HFFc6 (cell line): Measurements from ENCODE around the gene CTNNBL1. TPM values are rescaled to one million over a fixed set of nuclear protein-coding genes. Genes with fewer than 3 reads are reported as not detected.
A peak's percentile ranks its signal among the peaks of the same experiment; 100 is the strongest.

ENCODE experiments used
- DNase-seq: peaks from one replicate; pipeline ENCODE4 v3.0.0-alpha.2; 2018
- H3K27ac Mint-ChIP-seq: 2 replicates; pipeline ENCODE4 v1.8.0; 2020; ENCODE audit warnings: mild to moderate bottlenecking, mixed read lengths
- H3K27me3 Mint-ChIP-seq: 2 replicates; pipeline ENCODE4 v1.8.0; 2021; ENCODE audit warnings: mild to moderate bottlenecking, moderate library complexity, mixed read lengths; ENCODE audit not compliant: insufficient read depth
- H3K36me3 Mint-ChIP-seq: 2 replicates; pipeline ENCODE4 v1.8.0; 2021; ENCODE audit warnings: low read depth, mixed read lengths
- H3K4me1 Mint-ChIP-seq: 2 replicates; pipeline ENCODE4 v1.8.0; 2020; ENCODE audit warnings: low read depth, mixed read lengths
- H3K4me3 Mint-ChIP-seq: 2 replicates; pipeline ENCODE4 v1.8.0; 2020; ENCODE audit warnings: mild to moderate bottlenecking, moderate library complexity, mixed read lengths
- H3K9me3 Mint-ChIP-seq: 2 replicates; pipeline ENCODE4 v1.8.0; 2020; ENCODE audit warnings: mild to moderate bottlenecking, mixed read lengths
- CTCF ChIP-seq: fragments of 200-600 bp; sonication (generic); IDR thresholded peaks from 2 replicates; pipeline ENCODE4 v1.5.0; 2021; ENCODE audit warnings: antibody characterized with exemption, mild to moderate bottlenecking
- total RNA-seq, 6 experiments: library from RNA; stranded (reverse); fragmentation: NEBNext Ultra II Directional; extraction: Animal tissue kit (Norgen Biotek cat#: 25700); gene quantifications; 2 replicates in 1 of 6; 3 replicates in 5 of 6; pipeline ENCODE4 v1.2.3, GENCODE V29; 2021

Gene CTNNBL1
- total RNA-seq, 6 experiments from 2014 or later = 49.7 to 62.4 (median 59.5) TPM

GRCh38 chr20:37904845-37905373, 211.1 kb downstream of the CTNNBL1 start:
- H3K27ac Mint-ChIP-seq = no peak overlapping the region
- 0 out of 2 replicates have a peak, but pooled peaks cover 3% of the 10 kb centered on the region for H3K36me3 Mint-ChIP-seq
- peaks cover 45% of the 10 kb centered on the region for H3K27me3 Mint-ChIP-seq
- no peak for DNase-seq
- TF ChIP-seq CTCF = no peak
- no peaks in the 10 kb centered on the region; the same call in 1 of the 2 replicates for H3K9me3 Mint-ChIP-seq
- H3K4me1 Mint-ChIP-seq = peaks cover 32% of the 10 kb centered on the region
- no peak overlapping the region for H3K4me3 Mint-ChIP-seq

- peaks cover 45% of the 10 kb centered on the region for H3K27me3 Mint-ChIP-seq
- DNase-seq = no peak
- H3K36me3 Mint-ChIP-seq = 0 out of 2 replicates have a peak, but pooled peaks cover 3% of the 10 kb centered on the region
- no peak overlapping the region for H3K27ac Mint-ChIP-seq
- no peak overlapping the region for H3K4me3 Mint-ChIP-seq
- peaks cover 32% of the 10 kb centered on the region for H3K4me1 Mint-ChIP-seq
- TF ChIP-seq CTCF = no peak
- H3K9me3 Mint-ChIP-seq = no peaks in the 10 kb centered on the region; the same call in 1 of the 2 replicates
Observed at GRCh38 chr20:37905671-37906613, 212.1 kb downstream of the CTNNBL1 start.

GRCh38 chr20:37907330-37907676, 213.5 kb downstream of the CTNNBL1 start:
- DNase-seq = no peak
- Mint-ChIP-seq H3K4me3 (no peak overlapping the region), H3K4me1 (peaks cover 36% of the 10 kb centered on the region), H3K36me3 (0 out of 2 replicates have a peak, but pooled peaks cover 3% of the 10 kb centered on the region), H3K9me3 (no peaks in the 10 kb centered on the region; the same call in 1 of the 2 replicates), H3K27me3 (peaks cover 49% of the 10 kb centered on the region), H3K27ac (no peak overlapping the region)
- no peak for TF ChIP-seq CTCF

- H3K9me3 Mint-ChIP-seq = no peaks in the 10 kb centered on the region; the same call in 1 of the 2 replicates
- peaks cover 34% of the 10 kb centered on the region for H3K4me1 Mint-ChIP-seq
- peaks cover 50% of the 10 kb centered on the region for H3K27me3 Mint-ChIP-seq
- H3K27ac Mint-ChIP-seq = no peak overlapping the region
- peak overlapping the region; percentile 21; the same call in 1 of the 2 replicates for H3K4me3 Mint-ChIP-seq
- no peak for TF ChIP-seq CTCF
- DNase-seq = peak; percentile 83
- 0 out of 2 replicates have a peak, but pooled peaks cover 3% of the 10 kb centered on the region for H3K36me3 Mint-ChIP-seq
Observed at GRCh38 chr20:37907677-37908401, 214.0 kb downstream of the CTNNBL1 start.

- Mint-ChIP-seq H3K4me3 (no peak overlapping the region), H3K36me3 (0 out of 2 replicates have a peak, but pooled peaks cover 3% of the 10 kb centered on the region), H3K9me3 (no peaks in the 10 kb centered on the region), H3K27ac (no peak overlapping the region), H3K4me1 (peaks cover 29% of the 10 kb centered on the region), H3K27me3 (peaks cover 54% of the 10 kb centered on the region)
- TF ChIP-seq CTCF = no peak
- no peak for DNase-seq
Observed at GRCh38 chr20:37911261-37911660, 217.4 kb downstream of the CTNNBL1 start.
